GM12872 (cell line): ENCODE results near the gene ERF.

ENCODE experiments used
- TF ChIP-seq, protein P1 (sequence below): IDR thresholded peaks from 3 replicates; pipeline ENCODE4 v1.5.1; 2011; ENCODE audit warnings: low read depth, mild to moderate bottlenecking, low read length, moderate library complexity; ENCODE audit not compliant: insufficient read depth

The ERF gene

DNA sequence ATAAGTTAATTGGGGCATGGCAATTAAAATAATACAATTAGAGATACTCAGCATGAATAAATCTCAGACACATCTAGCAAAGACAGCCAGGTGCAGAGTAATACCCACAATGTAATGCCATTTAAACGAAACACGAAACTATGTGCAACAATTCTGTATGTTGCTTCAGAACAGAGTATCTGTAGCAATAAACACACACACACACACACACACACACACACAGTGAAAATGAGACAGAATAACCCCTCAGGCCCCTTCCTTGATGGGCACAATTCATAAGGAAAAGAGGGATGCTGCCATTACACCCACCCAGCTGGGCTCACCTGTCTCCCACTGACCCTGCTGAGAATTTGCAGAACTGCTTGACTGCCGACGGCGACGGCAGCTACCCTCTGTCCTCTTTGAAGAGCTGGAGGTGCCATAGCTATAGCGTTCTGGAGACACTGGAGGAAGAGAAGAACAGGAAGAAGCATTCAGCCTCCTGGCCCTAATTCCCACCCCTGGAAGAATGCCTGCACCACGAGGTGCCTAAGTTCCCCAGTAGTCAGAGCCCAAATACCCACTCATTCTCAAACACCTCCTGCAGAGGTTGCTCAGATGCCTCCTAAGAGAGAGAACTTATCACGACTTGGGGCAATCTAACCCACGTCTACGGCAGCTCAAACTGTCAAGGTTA is 40.0 kb downstream of the ERF start:
- TF ChIP-seq, protein P1, sequence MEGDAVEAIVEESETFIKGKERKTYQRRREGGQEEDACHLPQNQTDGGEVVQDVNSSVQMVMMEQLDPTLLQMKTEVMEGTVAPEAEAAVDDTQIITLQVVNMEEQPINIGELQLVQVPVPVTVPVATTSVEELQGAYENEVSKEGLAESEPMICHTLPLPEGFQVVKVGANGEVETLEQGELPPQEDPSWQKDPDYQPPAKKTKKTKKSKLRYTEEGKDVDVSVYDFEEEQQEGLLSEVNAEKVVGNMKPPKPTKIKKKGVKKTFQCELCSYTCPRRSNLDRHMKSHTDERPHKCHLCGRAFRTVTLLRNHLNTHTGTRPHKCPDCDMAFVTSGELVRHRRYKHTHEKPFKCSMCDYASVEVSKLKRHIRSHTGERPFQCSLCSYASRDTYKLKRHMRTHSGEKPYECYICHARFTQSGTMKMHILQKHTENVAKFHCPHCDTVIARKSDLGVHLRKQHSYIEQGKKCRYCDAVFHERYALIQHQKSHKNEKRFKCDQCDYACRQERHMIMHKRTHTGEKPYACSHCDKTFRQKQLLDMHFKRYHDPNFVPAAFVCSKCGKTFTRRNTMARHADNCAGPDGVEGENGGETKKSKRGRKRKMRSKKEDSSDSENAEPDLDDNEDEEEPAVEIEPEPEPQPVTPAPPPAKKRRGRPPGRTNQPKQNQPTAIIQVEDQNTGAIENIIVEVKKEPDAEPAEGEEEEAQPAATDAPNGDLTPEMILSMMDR = no peak

DNA sequence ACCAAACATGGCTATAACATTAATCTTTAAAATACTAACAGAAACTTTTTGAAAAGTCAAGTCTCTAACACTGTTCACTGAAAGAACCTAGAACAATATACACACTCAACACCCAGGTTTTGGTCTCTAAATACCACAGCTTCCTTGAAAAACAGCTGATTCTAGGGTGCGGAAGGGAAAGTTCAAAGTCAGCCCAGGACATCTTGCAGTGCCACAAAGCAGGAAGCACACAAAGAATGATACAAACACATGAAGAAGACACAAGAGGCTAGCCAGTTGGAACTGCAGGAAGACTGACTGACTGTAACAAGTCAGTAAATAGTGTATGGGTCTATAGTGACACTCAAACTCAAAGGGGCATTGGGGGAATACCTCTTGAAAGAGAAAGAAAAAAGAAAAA is 42.0 kb downstream of the ERF start:
- TF ChIP-seq, protein P1 = no peak

DNA sequence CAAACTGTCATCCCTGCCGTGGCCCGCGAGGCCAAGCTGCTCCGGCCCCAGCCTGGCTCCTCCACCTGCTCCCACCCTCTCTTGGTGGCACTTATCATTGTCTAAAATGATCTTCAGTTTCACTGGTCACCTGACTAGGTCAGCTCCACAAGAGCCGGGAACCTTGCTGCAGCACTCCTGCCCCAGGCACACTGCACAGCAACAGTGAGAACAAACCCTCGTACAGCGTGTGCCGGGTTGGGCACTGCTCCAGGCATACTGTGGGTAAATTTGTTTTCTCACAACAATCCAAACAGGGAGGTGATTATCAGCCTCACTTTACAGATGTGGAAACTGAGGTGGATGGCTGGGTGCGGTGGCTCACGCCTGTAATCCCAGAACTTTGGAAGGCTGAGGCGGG is 46.3 kb downstream of the ERF start:
- TF ChIP-seq, protein P1 = no peak

DNA sequence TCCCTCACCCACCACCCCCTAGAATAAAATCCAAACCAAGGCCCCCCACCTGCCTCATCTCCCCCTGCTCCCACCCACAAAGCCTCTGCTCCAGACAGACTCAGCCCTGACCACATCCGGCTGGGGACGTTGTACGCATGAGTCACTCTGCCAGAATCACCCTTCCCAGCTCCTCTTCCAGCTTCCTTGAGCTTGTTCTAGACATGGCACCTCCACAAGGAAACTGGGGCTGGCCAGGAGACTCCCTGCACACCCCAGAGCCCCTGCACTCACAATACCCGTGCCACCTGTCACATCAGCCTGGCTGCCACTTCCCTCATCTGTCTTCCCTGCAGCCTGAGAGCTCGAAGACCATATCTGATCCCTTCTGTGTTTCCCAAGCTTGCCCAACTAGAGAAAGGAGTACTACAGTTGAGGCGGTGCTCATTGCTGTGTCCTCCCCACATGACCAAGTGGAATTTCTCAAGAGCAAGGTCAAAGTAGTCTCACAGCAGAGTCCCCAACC is 47.1 kb downstream of the ERF start:
- TF ChIP-seq, protein P1 = no peak

DNA sequence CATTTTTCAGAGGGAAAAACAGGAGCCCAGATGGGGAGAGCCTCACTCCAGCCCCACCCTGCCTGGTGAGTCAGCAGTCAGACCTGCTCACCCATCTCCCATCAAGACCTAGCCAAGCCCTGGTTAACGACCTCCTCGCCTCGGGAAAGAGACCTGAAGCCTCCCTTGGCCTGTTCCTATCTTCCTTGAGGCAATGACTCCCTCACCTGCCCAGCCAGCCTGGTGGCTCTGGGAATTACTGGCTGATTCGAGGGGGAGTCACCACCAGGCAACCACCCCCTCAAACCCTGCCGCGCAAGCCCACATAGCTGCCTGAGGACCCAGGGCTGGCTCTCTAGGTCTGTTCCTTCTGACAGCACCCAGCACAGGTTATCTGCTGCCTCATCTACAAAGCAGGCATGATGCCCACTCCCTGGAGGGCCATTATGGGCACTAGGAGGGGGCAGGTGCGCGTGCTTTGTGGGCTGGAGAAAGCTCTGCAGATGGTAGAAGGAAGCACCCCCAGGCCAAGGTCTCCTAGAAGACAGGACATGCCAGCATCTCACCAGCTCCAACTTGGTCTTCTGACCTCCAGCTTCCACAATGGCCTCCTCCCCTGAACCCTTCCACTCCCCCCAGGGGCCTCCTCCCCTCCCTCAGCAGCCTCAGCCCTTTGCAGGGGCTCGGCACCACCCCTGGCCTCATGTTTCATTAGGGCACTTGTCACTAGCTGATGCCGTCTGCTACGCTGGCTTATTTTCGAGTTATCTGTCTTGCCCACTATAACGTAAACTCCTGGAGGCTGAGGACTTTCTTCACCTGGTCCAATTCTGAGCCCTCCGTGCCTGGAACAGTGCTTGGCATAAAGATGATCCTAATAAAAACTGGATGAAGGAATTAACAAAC is 47.8 kb downstream of the ERF start:
- TF ChIP-seq, protein P1 = no peak

DNA sequence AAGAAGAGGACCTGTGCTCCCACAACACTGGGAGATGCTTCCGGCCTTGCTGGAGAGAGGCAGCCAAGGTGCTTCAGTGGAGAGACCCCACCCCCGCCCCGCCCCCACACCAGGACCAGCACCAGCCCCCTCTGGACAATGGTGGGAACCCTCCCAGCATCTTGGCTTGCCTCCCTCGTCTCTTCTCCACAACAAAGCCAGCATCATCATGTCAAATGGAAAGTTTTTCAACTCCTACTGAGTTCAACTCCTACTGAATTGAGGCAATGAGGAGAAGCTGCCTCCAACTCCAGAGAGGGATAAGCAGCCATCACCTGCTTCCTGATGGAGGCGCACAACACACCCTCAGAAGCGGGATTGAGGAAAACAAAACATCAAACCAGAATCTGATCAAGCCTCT is 50.3 kb downstream of the ERF start:
- TF ChIP-seq, protein P1 = no peak

DNA sequence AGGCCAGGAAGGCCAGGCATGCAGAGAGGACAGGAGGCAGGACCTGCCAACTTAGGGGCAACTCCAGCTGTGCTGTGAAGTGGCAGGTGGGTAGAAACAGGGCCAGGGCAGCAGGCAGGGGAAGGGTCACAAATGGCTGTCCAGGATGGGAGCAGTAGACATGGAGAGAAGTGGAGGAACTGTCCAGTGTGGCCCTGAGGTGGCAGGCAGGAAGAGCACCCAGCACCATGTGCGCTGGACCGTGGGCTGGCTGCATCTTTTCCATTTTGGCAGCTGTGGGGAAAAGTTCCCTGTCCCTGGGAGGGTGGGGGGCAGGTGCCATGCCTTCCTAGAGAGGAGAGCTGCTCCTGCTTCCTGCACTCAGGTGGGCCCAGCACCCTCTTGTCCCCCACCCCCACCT is 51.2 kb downstream of the ERF start:
- TF ChIP-seq, protein P1 = no peak
